Amniotic stem cell (primary cell): ENCODE results near the gene EXOC3.
"Not testable (repeated sequence)": the region's sequence is repeated elsewhere in the genome, so short reads cannot be mapped to it uniquely, and the experiment has no call there.

ENCODE experiments used
- DNase-seq: peaks from one replicate; lab custom pipeline; 2025; lab: John Stamatoyannopoulos, UW

Gene EXOC3

DNA sequence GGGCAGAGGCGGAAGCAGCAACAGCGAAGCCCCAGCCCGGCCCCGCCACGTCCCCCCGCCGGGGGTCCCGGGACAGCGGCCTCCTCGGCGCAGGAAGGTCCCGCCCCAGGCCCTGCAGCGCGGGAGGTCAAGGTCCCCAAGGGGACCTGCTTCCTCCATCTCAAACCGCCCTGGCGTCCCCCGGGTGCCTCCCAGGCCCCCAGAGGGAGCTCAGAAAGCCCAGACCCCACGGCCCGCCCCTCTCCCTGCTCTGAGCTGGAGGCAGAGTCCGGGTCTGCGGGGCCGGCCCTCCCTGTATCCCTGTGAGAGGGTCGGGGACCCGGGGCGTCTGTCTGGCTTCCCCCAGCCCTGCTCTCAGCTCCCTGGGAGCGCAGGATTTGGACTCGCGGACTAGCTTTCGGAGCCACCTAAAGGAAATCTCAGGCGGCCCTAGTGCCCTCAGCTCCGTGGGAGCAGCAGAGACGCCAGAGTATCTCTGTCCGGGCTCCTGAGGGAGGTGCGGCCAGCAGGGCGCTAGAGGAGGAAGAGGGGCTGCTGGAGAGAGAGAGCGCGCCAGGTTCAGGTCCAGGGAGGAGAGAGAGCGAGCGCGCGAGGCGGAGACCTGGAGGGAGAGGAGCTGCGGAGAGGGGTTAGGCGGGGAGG is 30.7 kb downstream of the EXOC3 start:
- peak; percentile 13 for DNase-seq

- not testable (repeated sequence) for DNase-seq
These were observed 31.4 kb downstream of the EXOC3 start for GRCh38 chr5:474232-474839.

DNA sequence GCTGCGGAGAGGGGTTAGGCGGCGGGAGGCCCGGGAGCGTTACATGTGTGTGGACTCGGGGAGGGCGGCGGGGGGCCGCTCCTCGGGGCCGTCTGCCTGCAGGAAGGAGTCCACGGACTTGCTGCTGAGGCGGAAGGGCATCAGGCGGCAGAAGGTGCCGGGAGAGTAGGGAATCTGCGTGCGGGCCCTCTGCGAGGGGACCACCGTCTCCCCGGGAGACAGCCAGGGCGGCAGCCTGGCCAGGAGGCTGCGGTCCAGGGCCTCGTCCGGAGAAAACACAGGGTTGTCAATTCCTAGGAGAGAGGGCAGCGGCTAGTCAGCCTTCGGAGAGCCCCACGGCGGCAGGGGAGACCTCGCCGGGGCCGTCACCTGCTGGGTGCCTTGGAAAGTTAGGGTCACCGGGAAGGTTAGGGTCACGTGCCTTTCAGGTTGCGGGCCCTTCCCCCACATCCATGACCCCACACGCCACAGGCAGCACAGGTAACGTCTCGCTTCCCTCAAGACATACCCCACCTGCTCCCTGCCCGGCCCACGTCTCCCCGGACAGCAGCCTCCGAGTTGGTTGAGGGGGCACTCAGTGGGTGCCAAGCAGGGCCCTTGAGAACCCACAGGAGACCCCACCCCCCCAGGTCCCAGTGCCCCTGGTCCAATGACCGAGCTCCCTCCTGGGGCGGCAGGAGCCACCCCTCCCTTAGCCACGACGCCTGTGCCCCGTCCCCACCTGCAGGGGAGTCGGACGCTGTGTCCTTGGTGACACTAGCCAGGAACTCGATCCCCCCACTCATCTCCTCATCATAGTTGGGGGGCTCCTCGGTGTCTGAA is 32.1 kb downstream of the EXOC3 start:
- no peak for DNase-seq

GRCh38 chr5:475704-476101 is 32.7 kb downstream of the EXOC3 start:
- no peak for DNase-seq

GRCh38 chr5:476102-476813 is 33.3 kb downstream of the EXOC3 start:
- DNase-seq: no peak

DNA sequence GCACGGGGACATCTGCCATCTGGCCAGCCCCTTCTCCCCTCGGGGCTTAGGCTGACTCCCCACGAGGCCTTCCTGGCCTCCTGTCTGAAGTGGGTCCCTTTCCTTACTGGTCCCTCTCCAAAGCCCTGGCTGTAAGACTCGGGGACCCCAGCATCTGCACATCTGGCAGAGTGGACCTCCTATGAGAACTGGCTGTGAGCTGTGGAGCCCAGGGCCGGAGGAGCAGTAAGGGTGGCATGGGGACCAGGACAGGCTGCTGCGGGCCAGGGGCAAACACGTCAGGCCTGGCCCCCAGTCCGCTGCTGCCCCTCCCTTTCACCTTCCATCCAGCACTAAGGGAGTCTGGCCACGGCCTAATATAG is 33.8 kb downstream of the EXOC3 start:
- DNase-seq: no peak

DNA sequence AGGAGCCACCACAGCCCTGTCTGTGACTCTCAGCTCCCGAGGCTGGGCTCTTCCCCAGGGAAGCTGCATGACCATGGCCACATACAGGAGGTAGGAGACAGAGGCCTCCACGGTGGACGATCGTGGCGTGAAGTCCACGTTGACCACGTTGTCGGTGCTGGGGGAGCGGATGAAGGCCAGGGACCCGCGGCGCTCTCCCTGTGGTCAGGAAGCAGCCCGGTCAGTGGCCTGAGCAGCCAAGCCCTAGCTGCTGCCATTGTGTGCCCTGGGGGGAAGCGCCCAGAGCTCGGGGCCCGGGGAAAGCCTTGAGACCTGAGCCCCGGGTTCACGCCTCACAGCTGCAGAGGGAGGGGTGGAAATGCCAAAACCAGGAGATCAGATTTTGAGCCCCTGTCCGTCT is 34.3 kb downstream of the EXOC3 start:
- DNase-seq: no peak

DNA sequence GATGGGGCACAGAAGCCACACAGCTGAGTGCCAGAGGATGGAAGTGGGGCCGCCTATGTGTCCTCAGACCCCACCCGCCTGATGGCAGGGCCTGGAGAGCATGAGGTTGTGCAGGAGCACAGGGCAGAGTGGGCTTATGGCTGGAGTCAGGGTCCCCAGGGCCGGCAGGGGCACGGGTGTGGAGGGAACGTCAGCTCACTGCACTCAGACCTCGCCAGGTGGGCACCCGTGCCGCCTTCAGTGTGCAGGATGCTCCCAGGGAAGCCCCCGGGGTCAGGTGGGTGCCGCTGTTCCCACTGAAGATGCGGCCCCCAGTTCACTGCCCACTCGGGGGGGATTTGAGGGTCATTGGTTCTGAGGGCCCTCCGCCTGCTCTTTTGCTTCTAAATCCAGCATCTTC is 34.9 kb downstream of the EXOC3 start:
- no peak for DNase-seq

GRCh38 chr5:478369-478981 is 35.5 kb downstream of the EXOC3 start:
- no peak for DNase-seq

DNA sequence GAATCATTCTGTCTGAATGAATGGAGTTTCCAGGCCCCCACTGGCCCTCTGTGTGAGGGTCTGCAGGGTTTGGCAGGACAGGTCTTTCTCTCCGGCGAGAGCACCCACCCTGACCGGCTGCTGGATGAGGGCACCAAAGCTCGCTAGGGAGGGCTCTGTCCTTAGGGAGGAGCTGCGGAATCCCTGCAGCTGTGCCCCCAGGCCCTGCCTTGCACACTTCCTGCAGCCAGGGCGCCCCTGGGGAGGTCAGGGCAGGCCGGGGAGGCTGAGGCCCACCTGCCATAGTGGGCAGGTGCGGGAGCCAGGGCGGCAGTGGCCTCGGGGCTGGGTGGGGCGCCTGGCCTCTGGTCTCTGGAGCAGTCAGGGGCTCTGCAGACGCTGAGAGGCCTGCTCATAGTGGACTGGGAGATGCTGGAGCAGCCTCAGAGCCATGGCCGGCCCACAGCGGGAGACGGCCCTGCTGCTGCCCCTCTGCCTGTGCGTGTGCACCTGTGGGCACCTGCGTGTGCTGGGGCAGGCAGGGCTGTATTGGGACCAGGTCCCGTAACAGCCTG is 36.1 kb downstream of the EXOC3 start:
- DNase-seq: no peak

GRCh38 chr5:479566-480319 is 36.8 kb downstream of the EXOC3 start:
- no peak for DNase-seq

- DNase-seq: no peak
These were observed 38.4 kb downstream of the EXOC3 start for GRCh38 chr5:481347-481746.

DNA sequence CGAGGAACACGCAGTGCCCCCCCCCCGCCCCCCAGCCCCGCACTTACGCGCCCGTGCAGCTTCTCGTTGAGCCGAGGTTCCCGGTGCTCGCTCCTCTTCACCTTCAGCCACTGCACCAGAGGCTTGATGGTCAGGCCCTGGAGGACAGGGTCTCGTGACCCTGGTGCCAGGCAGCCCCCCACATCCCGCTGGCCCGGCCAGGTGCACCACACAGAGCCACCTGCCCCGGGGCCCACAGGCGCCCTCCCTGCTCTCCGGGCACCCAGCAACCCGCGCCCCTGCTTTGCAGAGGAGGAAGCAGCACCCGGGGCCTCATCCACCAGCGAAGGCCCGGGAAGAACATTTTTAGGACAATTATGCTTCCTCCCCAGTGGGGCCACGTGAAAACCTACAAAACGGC is 39.0 kb downstream of the EXOC3 start:
- DNase-seq: no peak

- DNase-seq: no peak
These were observed 39.5 kb downstream of the EXOC3 start for GRCh38 chr5:482506-482905.

GRCh38 chr5:483011-483410 is 40.0 kb downstream of the EXOC3 start:
- no peak for DNase-seq

DNA sequence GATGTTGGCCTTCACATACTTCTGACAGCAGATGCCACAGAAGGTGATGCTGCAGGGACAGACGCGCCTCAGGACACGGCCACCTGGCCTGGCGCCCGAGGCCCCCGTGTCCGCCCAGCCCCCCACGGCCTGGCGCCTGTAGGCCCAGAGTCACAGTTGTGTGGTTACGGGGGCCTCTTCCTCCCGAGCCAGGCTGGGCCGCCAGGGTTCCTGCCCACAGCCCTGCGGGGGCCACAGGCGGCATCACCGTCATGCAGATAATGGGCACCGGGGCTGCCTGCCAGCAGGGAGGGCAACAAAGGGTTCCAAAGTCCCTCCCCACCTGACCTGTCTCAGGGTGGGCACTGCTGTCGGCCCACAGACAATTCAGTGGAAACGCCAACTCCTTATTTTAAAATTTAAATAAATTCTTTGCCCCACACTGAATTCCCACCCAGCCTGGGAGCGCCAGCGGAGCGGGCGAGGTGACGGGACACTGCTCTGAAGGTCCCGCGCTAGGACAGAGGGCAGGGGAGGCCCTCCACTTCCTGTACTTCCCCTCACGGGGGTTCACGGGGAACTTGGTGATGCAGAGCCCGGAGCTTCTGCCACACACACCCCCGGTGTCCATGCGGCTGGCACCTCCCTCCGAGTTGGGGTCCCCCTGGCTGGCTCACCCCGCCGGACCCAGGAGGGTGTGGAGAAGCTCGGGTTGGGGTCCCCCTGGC is 40.6 kb downstream of the EXOC3 start:
- DNase-seq: no peak

DNA sequence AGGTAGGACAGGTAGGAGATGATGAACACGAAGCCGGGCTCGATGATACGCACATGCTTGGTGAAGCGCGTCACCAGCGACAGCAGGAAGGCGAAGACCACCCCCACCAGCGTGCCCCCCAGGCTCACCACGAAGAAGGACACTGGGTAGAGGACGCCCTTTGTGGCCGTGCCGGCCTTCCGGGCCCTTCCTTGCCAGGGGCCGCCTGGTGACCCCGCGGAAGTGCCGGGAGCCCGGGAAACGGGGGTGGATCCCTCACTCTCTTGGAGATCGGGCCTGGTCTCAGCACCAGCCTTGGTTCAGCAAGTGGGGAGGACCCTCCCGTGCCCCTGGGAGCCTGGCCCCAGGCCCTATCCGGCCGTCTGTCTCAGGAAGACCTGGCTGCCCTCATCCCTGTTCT is 41.6 kb downstream of the EXOC3 start:
- no peak for DNase-seq

- no peak for DNase-seq
These were observed 42.4 kb downstream of the EXOC3 start for GRCh38 chr5:485113-485945.

DNA sequence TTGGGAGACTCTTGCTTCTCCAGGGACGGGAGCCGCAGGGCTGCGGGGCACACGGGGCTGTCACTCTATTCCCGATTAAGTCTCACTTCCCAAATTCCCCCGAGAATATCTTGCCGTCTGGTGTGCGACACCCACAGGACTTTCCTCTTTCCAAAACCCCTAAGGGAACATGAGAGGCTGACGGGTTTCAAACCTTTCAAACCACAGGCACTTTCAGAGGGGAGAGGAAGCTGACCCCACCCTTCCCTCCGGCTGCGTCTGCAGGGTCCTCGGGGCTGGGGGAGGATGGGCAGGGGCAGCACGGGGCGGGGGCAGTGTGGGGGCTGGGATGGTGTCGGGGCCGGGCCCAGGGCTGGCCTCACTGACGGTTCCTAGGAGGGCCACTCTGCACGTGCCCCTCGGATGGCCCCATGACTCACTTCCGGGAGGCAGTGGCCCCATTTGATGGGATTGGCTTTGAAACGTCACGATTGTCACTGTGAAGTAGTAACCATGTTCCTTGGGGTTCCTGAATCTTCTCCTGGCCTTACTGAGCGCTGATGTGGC is 43.0 kb downstream of the EXOC3 start:
- DNase-seq: no peak
